Breast epithelium (tissue), 4 donors: ENCODE data around the gene PLCE1. TPM values are rescaled to one million over a fixed set of nuclear protein-coding genes. Genes with fewer than 3 reads are reported as not detected.

ENCODE experiments used
- DNase-seq, 2 donors: peaks; one replicate each; pipeline ENCODE4 v3.0.0-alpha.2; 2019; ENCODE audit warnings: low spot score in 2 of 2
- H3K27ac ChIP-seq, 2 donors: fragments of 200-600 bp; sonication (generic) in 1 of 2; one replicate each; pipeline ENCODE4 v1.5.1; 2016 to 2019; ENCODE audit warnings: mild to moderate bottlenecking in 1 of 2
- H3K27me3 ChIP-seq, 2 donors: fragments of 200-600 bp; sonication (generic) in 1 of 2; one replicate each; pipeline versions ENCODE4 v1.5.1 to v1.6.0; 2017 to 2019; ENCODE audit warnings: control low read depth in 1 of 2, mild to moderate bottlenecking in 1 of 2
- H3K36me3 ChIP-seq: fragments of 200-600 bp; one replicate; pipeline ENCODE4 v1.5.1; 2019
- H3K4me1 ChIP-seq, 2 donors: fragments of 200-600 bp; sonication (generic); one replicate each; pipeline ENCODE4 v1.5.1; 2016 to 2019; ENCODE audit warnings: control low read depth in 1 of 2
- H3K4me3 ChIP-seq, 3 donors: fragments of 200-600 bp; sonication (generic); 1 replicate in 2 of 3; 2 replicates in 1 of 3; pipeline ENCODE4 v1.5.1; 2016 to 2019; ENCODE audit warnings: mild to moderate bottlenecking in 3 of 3, moderate library complexity in 2 of 3
- H3K9me3 ChIP-seq, 2 donors: fragments of 200-600 bp; sonication (generic) in 1 of 2; one replicate each; pipeline ENCODE4 v1.5.1; 2016 to 2019; ENCODE audit warnings: control low read depth in 1 of 2
- CTCF ChIP-seq, 3 donors: fragments of 450-650 bp; IDR thresholded peaks; one replicate each; pipeline ENCODE4 v1.5.1; 2016 to 2017; ENCODE audit warnings: antibody characterized with exemption in 3 of 3, mild to moderate bottlenecking in 3 of 3, moderate library complexity in 3 of 3
- POLR2A ChIP-seq: fragments of 450-650 bp; IDR thresholded peaks from one replicate; pipeline ENCODE4 v1.6.1; 2016; ENCODE audit warnings: antibody characterized with exemption, mild to moderate bottlenecking, moderate library complexity
- POLR2AphosphoS5 ChIP-seq, 3 donors: sonication (generic); formaldehyde crosslinking; IDR thresholded peaks; one replicate each; pipeline ENCODE4 v1.6.1; 2017; ENCODE audit warnings: antibody characterized with exemption in 3 of 3
- intact Hi-C: fragments of 100-400 bp; cut with DNase I; formaldehyde crosslinking; loops from one replicate; pipeline ENCODE4 v1.15.1; 2023; ENCODE audit warnings: low total_unique reads
- total RNA-seq, 3 donors: library from RNA; depleted of rRNA; stranded (reverse); fragments of >200 nt; gene quantifications; one replicate each; pipeline ENCODE4 v1.1.0, GENCODE V29; 2016

PLCE1 gene
- total RNA-seq, 3 donors from 2014 or later = 6.2 to 14.1 (median 7.0) TPM

GRCh38 chr10:94016727-94017714 is 23.3 kb downstream of the PLCE1 start:
- TF ChIP-seq POLR2AphosphoS5 (IDR thresholded peaks at IDR 0.05) = no peak
- no peak for TF ChIP-seq POLR2A
- TF ChIP-seq CTCF (IDR thresholded peaks at IDR 0.05) = no peak
- DNase-seq = no peak
- Histone ChIP-seq H3K4me3 (no peak overlapping the region), H3K27ac (no peak overlapping the region), H3K9me3 (no peaks in the 10 kb centered on the region), H3K36me3 (no peaks in the 10 kb centered on the region), H3K4me1 (no peaks in the 10 kb centered on the region), H3K27me3 (no peaks in the 10 kb centered on the region)
- intact Hi-C loops = no loop called here

- no peaks in the 10 kb centered on the region for H3K36me3 ChIP-seq
- TF ChIP-seq CTCF (IDR thresholded peaks at IDR 0.05) (no peak), POLR2A (no peak), POLR2AphosphoS5 (IDR thresholded peaks at IDR 0.05) (no peak)
- no peak overlapping the region for H3K27ac ChIP-seq
- intact Hi-C loops = no loop called here
- H3K27me3 ChIP-seq = no peaks in the 10 kb centered on the region
- no peak overlapping the region for H3K4me3 ChIP-seq
- H3K4me1 ChIP-seq = no peaks in the 10 kb centered on the region
- no peaks in the 10 kb centered on the region for H3K9me3 ChIP-seq
- DNase-seq = no peak
Observed at GRCh38 chr10:94018107-94018506, 24.4 kb downstream of the PLCE1 start.

- no peak for DNase-seq
- Histone ChIP-seq H3K4me3 (no peak overlapping the region), H3K9me3 (peaks cover 15 to 27% of the 10 kb centered on the region in 2 donors), H3K27me3 (no peaks in the 10 kb centered on the region), H3K27ac (no peak overlapping the region), H3K36me3 (no peaks in the 10 kb centered on the region), H3K4me1 (no peaks in the 10 kb centered on the region)
- TF ChIP-seq CTCF (IDR thresholded peaks at IDR 0.05) (no peak), POLR2A (no peak), POLR2AphosphoS5 (IDR thresholded peaks at IDR 0.05) (no peak)
- intact Hi-C loops = no loop called here
Observed at GRCh38 chr10:94023906-94024305, 30.2 kb downstream of the PLCE1 start.

GRCh38 chr10:94024407-94024806 is 30.7 kb downstream of the PLCE1 start:
- H3K4me3 ChIP-seq = no peak overlapping the region
- no peak for DNase-seq
- no peaks in the 10 kb centered on the region for H3K36me3 ChIP-seq
- H3K4me1 ChIP-seq = no peaks in the 10 kb centered on the region
- H3K27me3 ChIP-seq = no peaks in the 10 kb centered on the region
- peaks cover 19 to 32% of the 10 kb centered on the region in 2 donors for H3K9me3 ChIP-seq
- intact Hi-C loops = no loop called here
- no peak for TF ChIP-seq CTCF (IDR thresholded peaks at IDR 0.05)
- no peak for TF ChIP-seq POLR2A
- TF ChIP-seq POLR2AphosphoS5 (IDR thresholded peaks at IDR 0.05) = no peak
- H3K27ac ChIP-seq = no peak overlapping the region

- Histone ChIP-seq H3K4me1 (no peaks in the 10 kb centered on the region), H3K4me3 (no peak overlapping the region), H3K36me3 (no peaks in the 10 kb centered on the region), H3K27me3 (no peaks in the 10 kb centered on the region), H3K9me3 (peaks cover 27 to 41% of the 10 kb centered on the region in 2 donors), H3K27ac (no peak overlapping the region)
- intact Hi-C loops = no loop called here
- no peak for DNase-seq
- TF ChIP-seq POLR2A = no peak
- no peak for TF ChIP-seq POLR2AphosphoS5 (IDR thresholded peaks at IDR 0.05)
- no peak for TF ChIP-seq CTCF (IDR thresholded peaks at IDR 0.05)
Observed at GRCh38 chr10:94025806-94026205, 32.1 kb downstream of the PLCE1 start.
